Measurements from ENCODE around the gene PRH2.

Gene PRH2

DNA sequence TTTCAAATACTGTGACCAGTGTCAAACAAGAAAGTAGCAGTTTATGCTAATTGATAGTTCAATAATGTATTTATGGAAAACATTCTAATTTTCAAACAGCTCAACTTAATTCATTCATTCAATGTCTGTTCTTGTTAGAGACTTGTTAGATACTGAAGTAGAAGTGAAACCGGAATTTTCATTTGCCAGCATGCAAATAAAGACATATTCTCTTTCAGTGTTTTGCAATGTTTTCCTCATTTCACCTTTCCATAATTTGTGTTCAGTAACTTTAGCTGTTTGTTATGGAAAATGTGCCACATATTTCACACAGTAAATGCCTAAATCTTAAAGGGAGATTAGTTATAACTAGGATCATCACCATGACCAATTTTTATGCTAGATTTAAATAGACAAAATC, 36.4 kb downstream of the PRH2 start:
- DNase-seq: no peak

DNA sequence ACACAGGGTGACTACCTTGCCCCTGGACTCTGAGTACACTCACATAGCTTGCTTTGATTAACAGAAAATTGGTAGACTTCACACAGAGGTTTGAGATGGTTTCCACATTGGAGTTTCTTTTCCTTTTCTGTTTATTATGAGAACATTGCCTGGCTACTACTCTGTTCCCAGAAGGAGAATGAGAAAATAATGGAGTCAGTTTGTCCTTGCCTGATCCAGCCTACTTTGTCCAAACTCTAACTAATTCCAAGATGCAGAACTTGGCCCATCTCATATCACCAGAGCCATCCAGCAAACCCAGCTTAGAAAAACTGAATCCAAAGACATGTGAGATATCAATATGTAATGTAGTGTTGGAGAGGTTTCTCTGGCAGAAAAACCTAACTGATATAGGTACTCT, 37.3 kb downstream of the PRH2 start:
- no peak for DNase-seq

DNA sequence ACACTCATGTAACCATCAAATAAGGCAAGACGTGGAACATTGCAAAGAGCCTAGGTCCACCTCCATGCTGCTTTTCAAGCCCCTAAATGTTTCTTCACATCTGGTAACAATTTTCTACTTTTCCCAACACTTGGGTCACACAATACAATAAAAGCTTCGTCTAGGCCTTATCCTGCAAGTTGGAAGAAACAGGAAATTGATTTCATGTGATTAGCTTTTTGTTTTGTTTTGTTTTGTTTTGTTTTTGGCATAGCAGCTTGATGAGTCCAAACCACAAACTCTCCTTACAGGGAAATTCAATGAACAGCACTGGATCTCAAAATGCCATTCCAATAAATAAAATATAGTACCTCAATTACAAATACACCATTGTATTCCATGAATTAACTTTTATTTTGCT, 38.4 kb downstream of the PRH2 start:
- DNase-seq: no peak

DNA sequence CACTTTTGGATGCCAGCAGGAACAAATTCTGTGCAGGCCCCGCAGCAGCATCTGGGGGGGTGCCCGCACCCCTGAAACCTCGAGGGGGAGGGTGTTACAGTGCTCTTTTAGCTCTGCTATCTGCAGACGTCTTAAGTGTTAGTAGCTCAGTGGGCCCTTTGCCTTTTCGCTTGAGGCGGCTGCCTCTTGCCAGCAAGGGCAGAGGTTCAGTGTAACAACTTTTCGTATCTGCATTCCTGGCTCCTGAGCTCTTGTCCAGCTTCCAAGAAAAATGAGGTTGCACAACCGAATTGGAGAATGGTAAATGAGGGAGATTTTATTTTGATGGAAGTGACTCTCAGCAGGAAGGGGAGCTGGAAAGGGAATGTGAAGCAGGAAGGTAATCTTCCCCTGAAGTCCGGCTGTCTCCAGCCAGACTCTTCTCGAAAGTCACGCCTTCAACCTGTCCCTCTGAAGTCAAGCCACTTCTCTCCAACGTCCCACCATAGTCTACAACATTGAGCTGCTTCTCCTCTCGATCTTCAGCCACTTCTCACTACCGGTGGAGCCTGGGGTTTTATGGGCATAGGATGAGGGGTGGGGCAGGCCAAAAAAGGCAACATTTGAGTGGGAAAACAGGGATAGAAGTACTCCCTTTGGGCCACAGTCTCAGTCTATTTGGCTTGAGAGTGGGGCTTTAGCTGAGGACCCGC, 39.9 kb downstream of the PRH2 start:
- DNase-seq: no peak

DNA sequence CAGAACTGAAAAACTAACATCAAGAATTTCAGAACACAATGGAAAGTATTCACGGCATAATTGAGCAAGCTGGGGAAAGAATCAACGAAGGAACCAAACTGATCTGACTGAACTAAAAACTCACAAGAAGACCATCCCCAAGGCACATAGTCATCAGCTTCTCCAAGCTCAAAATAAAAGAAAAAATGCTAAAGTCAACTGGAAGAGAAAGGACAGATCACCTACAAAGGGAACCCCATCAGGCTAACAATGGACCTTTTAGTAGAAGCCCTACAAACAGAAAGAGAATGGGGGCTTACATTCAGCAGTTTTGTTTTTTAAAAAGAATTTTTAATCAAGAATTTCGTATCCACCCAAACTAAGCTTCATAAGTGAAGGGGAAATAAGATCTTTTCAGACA, 45.9 kb downstream of the PRH2 start:
- no peak for DNase-seq

DNA sequence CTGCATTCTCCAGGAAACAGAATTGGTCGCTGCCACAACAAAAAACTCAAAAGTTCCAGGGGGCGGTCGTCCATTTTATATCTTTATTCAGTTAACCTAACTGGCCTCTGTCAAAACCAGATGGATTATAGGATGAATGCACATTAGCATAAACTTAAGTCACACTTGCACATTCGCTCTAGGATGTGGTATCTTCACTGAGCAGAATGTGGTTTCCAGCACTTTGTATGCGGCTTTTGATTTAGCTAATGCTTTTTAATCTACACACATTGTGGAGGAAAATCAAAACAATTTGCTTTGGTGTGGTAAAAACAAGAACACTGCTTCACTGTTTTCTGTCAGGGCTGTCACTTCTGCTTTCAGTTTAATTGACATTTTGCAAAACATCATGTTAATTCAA, 53.2 kb downstream of the PRH2 start:
- DNase-seq: peak; percentile 14 to 72
